Measurements from ENCODE around the gene PCOLCE2.

GRCh38 chr3:142768338-142768737 is 120.5 kb downstream of the PCOLCE2 start:
- TF ChIP-seq CTCF (IDR thresholded peaks at IDR 0.05) (no peak), POLR2A (IDR thresholded peaks at IDR 0.05) (no peak)
